ENCODE measurements around the gene AMELX.

DNA sequence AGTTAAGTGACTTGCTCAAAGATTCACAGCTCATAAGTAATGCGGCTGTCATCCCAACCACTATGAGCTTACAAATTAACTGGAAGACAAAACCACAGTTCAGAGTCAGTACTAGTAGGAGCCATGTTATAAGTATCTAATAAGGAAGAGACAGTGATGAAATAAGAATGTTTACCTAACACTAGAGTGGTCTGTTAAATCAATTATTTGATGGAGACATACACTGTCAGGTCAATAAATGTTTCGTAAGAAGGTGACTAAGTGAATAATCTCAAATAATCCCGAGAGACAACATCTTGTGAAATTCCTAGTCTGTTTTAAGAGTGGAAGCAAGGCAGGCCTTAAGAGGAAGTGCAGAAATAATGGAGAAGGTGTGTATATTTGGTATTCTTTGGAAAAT lies 25.8 kb upstream of the AMELX start:
- TF ChIP-seq MAX (IDR thresholded peaks at IDR 0.05) (no peak), EP300 (IDR thresholded peaks at IDR 0.05; ENCODE audit: borderline replicate concordance) (no peak), ZBTB7A (IDR thresholded peaks at IDR 0.05; ENCODE audit: low read depth) (no peak), CEBPB (IDR thresholded peaks at IDR 0.05) (no peak), FOXM1 (IDR thresholded peaks at IDR 0.05; ENCODE audit: borderline replicate concordance, low read depth) (no peak), CREB1 (IDR thresholded peaks at IDR 0.05; ENCODE audit: low read depth) (no peak), EGR1 (IDR thresholded peaks at IDR 0.05) (no peak), YY1 (IDR thresholded peaks at IDR 0.05; ENCODE audit: low read depth) (no peak), RAD21 (IDR thresholded peaks at IDR 0.05; ENCODE audit: low read depth) (no peak), NFIC (IDR thresholded peaks at IDR 0.05) (no peak), TEAD4 (IDR thresholded peaks at IDR 0.05) (no peak), TCF12 (IDR thresholded peaks at IDR 0.05; ENCODE audit: low read depth) (no peak)
- TF ChIP-seq, protein P1, sequence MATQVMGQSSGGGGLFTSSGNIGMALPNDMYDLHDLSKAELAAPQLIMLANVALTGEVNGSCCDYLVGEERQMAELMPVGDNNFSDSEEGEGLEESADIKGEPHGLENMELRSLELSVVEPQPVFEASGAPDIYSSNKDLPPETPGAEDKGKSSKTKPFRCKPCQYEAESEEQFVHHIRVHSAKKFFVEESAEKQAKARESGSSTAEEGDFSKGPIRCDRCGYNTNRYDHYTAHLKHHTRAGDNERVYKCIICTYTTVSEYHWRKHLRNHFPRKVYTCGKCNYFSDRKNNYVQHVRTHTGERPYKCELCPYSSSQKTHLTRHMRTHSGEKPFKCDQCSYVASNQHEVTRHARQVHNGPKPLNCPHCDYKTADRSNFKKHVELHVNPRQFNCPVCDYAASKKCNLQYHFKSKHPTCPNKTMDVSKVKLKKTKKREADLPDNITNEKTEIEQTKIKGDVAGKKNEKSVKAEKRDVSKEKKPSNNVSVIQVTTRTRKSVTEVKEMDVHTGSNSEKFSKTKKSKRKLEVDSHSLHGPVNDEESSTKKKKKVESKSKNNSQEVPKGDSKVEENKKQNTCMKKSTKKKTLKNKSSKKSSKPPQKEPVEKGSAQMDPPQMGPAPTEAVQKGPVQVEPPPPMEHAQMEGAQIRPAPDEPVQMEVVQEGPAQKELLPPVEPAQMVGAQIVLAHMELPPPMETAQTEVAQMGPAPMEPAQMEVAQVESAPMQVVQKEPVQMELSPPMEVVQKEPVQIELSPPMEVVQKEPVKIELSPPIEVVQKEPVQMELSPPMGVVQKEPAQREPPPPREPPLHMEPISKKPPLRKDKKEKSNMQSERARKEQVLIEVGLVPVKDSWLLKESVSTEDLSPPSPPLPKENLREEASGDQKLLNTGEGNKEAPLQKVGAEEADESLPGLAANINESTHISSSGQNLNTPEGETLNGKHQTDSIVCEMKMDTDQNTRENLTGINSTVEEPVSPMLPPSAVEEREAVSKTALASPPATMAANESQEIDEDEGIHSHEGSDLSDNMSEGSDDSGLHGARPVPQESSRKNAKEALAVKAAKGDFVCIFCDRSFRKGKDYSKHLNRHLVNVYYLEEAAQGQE (IDR thresholded peaks at IDR 0.05; ENCODE audit: low read depth) = no peak

Measured in Ishikawa (cell line).